A673 (cell line): ENCODE data around the gene ATG13.

ENCODE experiments used
- CTCF ChIP-seq: fragments of 300-800, 200-600 bp; sonication (generic); conservative IDR thresholded peaks from 2 replicates; pipeline ENCODE4 v1.5.1; 2017; ENCODE audit warnings: low read depth, mild to moderate bottlenecking, antibody characterized with exemption, low read length, moderate library complexity, mixed read lengths
- EZH2 ChIP-seq: fragments of 200-600 bp; sonication (generic); IDR thresholded peaks from 2 replicates; pipeline ENCODE4 v1.6.1; 2017; ENCODE audit warnings: borderline replicate concordance, low read depth, mild to moderate bottlenecking, mixed read lengths, antibody characterized with exemption, low read length; ENCODE audit not compliant: poor library complexity, severe bottlenecking

GRCh38 chr11:46700241-46701077 is 83.1 kb downstream of the ATG13 start, which contains the start of the genes ARHGAP1 and ZNF408:
- TF ChIP-seq CTCF (no peak), EZH2 (no peak)
